GM12878 (cell line): ENCODE results near the gene P4HTM. TPM values are rescaled to one million over a fixed set of nuclear protein-coding genes. Genes with fewer than 3 reads are reported as not detected.
A peak's percentile ranks its signal among the peaks of the same experiment; 100 is the strongest.

Experiments
- BACH1 ChIP-seq: fragments of 450-650 bp; IDR thresholded peaks from 2 replicates; pipeline ENCODE4 v1.6.1; 2017; ENCODE audit warnings: mild to moderate bottlenecking, borderline replicate concordance
- BMI1 ChIP-seq: fragments of 450-650 bp; IDR thresholded peaks from 2 replicates; pipeline ENCODE4 v1.6.1; 2016; ENCODE audit warnings: mild to moderate bottlenecking, moderate library complexity, borderline replicate concordance
- CBX5 ChIP-seq: sonication (generic); IDR thresholded peaks from 2 replicates; pipeline ENCODE4 v1.6.1; 2016; ENCODE audit warnings: low read depth, moderate library complexity, mild to moderate bottlenecking, inconsistent platforms
- CREM ChIP-seq: IDR thresholded peaks from 2 replicates; pipeline ENCODE4 v1.6.1; 2014; ENCODE audit warnings: antibody characterized with exemption, low read depth
- CTCF ChIP-seq, 3 experiments: IDR thresholded peaks in 2 of 3; conservative IDR thresholded peaks in 1 of 3; 2 replicates each; pipeline ENCODE4 v1.5.1; 2011; ENCODE audit warnings: low read depth in 3 of 3, low read length in 3 of 3, mild to moderate bottlenecking in 3 of 3, control low read depth in 2 of 3, moderate library complexity in 2 of 3, inconsistent platforms in 1 of 3, mixed read lengths in 1 of 3; ENCODE audit not compliant: control insufficient read depth in 2 of 3, insufficient read depth in 1 of 3; ENCODE audit errors: extremely low read depth in 1 of 3
- HDGF ChIP-seq: fragments of 450-650 bp; IDR thresholded peaks from 2 replicates; pipeline ENCODE4 v1.6.1; 2016; ENCODE audit warnings: antibody characterized with exemption
- IRF5 ChIP-seq: fragments of 450-650 bp; IDR thresholded peaks from 2 replicates; pipeline ENCODE4 v1.6.1; 2017; ENCODE audit warnings: borderline replicate concordance
- LARP7 ChIP-seq: fragments of 450-650 bp; IDR thresholded peaks from 2 replicates; pipeline ENCODE4 v1.6.1; 2017; ENCODE audit warnings: mild to moderate bottlenecking
- PAX8 ChIP-seq: fragments of 450-650 bp; IDR thresholded peaks from 2 replicates; pipeline ENCODE4 v1.6.1; 2017; ENCODE audit warnings: mild to moderate bottlenecking, moderate library complexity
- REST ChIP-seq: IDR thresholded peaks from 2 replicates; pipeline ENCODE4 v1.6.1; 2012; ENCODE audit warnings: mild to moderate bottlenecking, low read depth, low read length
- RFX5 ChIP-seq: IDR thresholded peaks from 2 replicates; pipeline ENCODE4 v1.6.1; 2011; ENCODE audit warnings: low read depth, low read length, improper control_type of control experiment
- SMAD5 ChIP-seq: IDR thresholded peaks from 2 replicates; pipeline ENCODE4 v1.6.1; 2016; ENCODE audit warnings: antibody characterized with exemption, low read depth
- SREBF1 ChIP-seq: IDR thresholded peaks from 2 replicates; pipeline ENCODE4 v1.6.1; 2012; ENCODE audit warnings: mild to moderate bottlenecking, low read length
- SUPT20H ChIP-seq: IDR thresholded peaks from 2 replicates; pipeline ENCODE4 v1.6.1; 2011; ENCODE audit warnings: low read depth, mild to moderate bottlenecking, low read length, moderate library complexity, borderline replicate concordance; ENCODE audit not compliant: control insufficient read depth
- TCF3 ChIP-seq: IDR thresholded peaks from 2 replicates; pipeline ENCODE4 v1.6.1; 2012; ENCODE audit warnings: low read depth, mild to moderate bottlenecking, low read length, borderline replicate concordance; ENCODE audit not compliant: insufficient read depth
- ZNF207 ChIP-seq: fragments of 450-650 bp; IDR thresholded peaks from 2 replicates; pipeline ENCODE4 v1.6.1; 2014; ENCODE audit warnings: antibody characterized with exemption, mild to moderate bottlenecking, borderline replicate concordance
- ZNF24 ChIP-seq: fragments of 450-650 bp; IDR thresholded peaks from 2 replicates; pipeline ENCODE4 v1.6.1; 2017; ENCODE audit warnings: antibody characterized with exemption, mild to moderate bottlenecking
- polyA plus RNA-seq, 11 experiments: library from polyadenylated mRNA; depleted of rRNA in 4 of 11; unstranded in 6 of 11; stranded (reverse) in 5 of 11; fragments of >200 nt; fragmentation: Nextera tagmentation in 4 of 11; fragmentation: Illumina TruSeq in 1 of 11; extraction: Ambion mirVana in 4 of 11; extraction: Trizol in 1 of 11; gene quantifications; 1 replicate in 1 of 11; 2 replicates in 10 of 11; pipeline versions ENCODE4 v1.2.1 to v1.2.3, GENCODE V29; 2011 to 2016; ENCODE audit warnings: inconsistent platforms in 2 of 11, missing spikeins in 2 of 11, low read depth in 1 of 11
- total RNA-seq, 4 experiments: library from RNA; depleted of rRNA in 3 of 4; stranded (reverse); fragments of >200 nt in 3 of 4; fragmentation: Illumina TruSeq in 1 of 4; extraction: Trizol in 1 of 4; gene quantifications; 2 replicates each; pipeline versions ENCODE4 v1.2.1 to v1.2.3, GENCODE V29; 2013 to 2021
- TF ChIP-seq, protein P1 (sequence below): fragments of 450-650 bp; formaldehyde crosslinking; IDR thresholded peaks from 2 replicates; pipeline ENCODE4 v1.4.0; 2022; ENCODE audit warnings: mild to moderate bottlenecking, moderate library complexity

The P4HTM gene
- total and polyA plus RNA-seq, 10 of the 15 experiments (the other 5 are each of a cell fraction or from before 2014, with no cell fraction given), result 0.76 to 28.8 (median 22.9) TPM

DNA sequence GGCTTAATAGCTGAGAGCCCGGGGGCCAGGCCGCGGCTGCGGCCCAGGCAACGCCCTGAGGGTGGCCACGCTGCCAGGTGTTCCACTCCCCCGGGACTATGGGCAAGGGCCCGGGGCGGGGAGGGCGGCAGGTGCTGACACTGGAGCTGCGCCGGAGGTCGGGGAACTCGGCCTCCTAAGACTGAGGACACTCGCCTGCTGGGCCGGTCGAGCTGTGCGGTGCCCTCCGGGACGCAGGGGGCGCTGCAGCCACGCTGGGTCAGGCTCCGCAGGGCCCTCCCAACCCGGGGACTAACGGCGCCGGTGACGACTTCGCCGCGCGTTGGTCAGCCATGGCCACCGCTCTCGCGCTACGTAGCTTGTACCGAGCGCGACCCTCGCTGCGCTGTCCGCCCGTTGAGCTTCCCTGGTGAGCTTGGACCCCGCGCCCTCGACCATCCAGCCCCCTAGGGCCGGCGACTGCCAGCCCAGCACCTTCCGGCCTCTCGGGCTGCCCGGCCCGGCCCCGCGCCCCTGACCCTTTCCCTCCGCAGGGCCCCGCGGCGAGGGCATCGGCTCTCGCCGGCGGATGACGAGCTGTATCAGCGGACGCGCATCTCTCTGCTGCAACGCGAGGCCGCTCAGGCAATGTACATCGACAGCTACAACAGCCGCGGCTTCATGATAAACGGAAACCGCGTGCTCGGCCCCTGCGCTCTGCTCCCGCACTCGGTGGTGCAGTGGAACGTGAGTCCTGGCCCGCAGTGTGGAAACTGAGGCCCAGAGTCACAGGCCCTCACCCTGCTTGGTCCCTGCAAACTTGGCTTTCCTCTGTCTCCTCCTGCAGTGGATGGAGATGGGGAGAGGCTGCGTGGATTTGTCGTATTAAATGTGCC lies 32.0 kb downstream of the P4HTM start, which contains the start of gene NDUFAF3 (continued):
- TF ChIP-seq ZNF24 (no peak), PAX8 (no peak), SUPT20H (no peak), HDGF (0 out of 2 replicates have a peak, but pooled peaks have one; percentile 13), ZNF207 (0 out of 2 replicates have a peak, but pooled peaks have one; percentile 49), IRF5 (no peak), CTCF (IDR thresholded peaks at IDR 0.05 in 2 of 3, conservative IDR thresholded peaks at IDR 0.05 in 1 of 3; ENCODE audit: control insufficient read depth in 2 of 3, extremely low read depth in 1 of 3, insufficient read depth in 1 of 3, low read depth in 3 of 3, low read length in 3 of 3) (peak; percentile 95 to 97 (median 95)), CBX5 (no peak), SMAD5 (peak; percentile 57; the same call in 1 of the 2 replicates), REST (0 out of 2 replicates have a peak, but pooled peaks have one; percentile 13), LARP7 (peak; percentile 96), TCF3 (peak; percentile 96), SREBF1 (no peak), BMI1 (no peak), RFX5 (peak; percentile 59; the same call in 1 of the 2 replicates), BACH1 (peak; percentile 76; the same call in 1 of the 2 replicates), CREM (peak; percentile 80)
- TF ChIP-seq, protein P1, sequence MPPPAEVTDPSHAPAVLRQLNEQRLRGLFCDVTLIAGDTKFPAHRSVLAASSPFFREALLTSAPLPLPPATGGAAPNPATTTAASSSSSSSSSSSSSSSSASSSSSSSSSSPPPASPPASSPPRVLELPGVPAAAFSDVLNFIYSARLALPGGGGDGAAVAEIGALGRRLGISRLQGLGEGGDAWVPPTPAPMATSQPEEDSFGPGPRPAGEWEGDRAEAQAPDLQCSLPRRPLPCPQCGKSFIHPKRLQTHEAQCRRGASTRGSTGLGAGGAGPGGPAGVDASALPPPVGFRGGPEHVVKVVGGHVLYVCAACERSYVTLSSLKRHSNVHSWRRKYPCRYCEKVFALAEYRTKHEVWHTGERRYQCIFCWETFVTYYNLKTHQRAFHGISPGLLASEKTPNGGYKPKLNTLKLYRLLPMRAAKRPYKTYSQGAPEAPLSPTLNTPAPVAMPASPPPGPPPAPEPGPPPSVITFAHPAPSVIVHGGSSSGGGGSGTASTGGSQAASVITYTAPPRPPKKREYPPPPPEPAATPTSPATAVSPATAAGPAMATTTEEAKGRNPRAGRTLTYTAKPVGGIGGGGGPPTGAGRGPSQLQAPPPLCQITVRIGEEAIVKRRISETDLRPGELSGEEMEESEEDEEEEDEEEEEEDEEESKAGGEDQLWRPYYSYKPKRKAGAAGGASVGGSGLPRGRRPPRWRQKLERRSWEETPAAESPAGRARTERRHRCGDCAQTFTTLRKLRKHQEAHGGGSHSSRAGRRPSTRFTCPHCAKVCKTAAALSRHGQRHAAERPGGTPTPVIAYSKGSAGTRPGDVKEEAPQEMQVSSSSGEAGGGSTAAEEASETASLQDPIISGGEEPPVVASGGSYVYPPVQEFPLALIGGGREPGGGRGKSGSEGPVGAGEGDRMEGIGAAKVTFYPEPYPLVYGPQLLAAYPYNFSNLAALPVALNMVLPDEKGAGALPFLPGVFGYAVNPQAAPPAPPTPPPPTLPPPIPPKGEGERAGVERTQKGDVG (CRISPR knock-in tag), result no peak
